Esophagus muscularis mucosa (tissue), 3 donors: ENCODE data around the gene ATP5PB.

Source experiments
- EP300 ChIP-seq: sonication (generic); formaldehyde crosslinking; IDR thresholded peaks from one replicate; pipeline ENCODE4 v1.6.1; 2017; ENCODE audit warnings: antibody characterized with exemption
- TF ChIP-seq, protein P1 (sequence below), 3 experiments: fragments of 200-600 bp in 2 of 3; fragments of 450-650 bp in 1 of 3; sonication (generic) in 2 of 3; IDR thresholded peaks; one replicate each; pipeline ENCODE4 v1.5.1; 2017 to 2019; ENCODE audit warnings: antibody characterized with exemption in 3 of 3, mild to moderate bottlenecking in 2 of 3, moderate library complexity in 1 of 3

DNA sequence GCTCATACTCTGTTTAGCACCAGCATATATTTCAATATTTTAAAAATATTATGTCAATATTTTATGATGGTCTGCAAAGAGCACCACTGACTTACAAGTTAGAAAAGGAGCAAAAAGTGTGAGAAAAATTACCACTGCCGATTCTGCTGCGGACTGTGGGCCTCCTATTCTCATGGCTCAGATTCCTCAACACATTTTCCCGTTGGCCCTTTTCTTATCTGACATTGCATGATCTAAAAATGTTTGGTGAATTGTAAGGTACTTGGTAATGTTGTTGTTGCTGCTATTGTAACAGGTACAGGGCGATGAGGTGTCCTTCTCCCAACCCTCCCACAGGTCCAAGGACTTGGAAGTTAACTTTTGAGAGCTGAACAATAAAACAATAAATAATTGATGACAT is 25.3 kb downstream of the ATP5PB start:
- no peak for TF ChIP-seq EP300
- TF ChIP-seq, protein P1, sequence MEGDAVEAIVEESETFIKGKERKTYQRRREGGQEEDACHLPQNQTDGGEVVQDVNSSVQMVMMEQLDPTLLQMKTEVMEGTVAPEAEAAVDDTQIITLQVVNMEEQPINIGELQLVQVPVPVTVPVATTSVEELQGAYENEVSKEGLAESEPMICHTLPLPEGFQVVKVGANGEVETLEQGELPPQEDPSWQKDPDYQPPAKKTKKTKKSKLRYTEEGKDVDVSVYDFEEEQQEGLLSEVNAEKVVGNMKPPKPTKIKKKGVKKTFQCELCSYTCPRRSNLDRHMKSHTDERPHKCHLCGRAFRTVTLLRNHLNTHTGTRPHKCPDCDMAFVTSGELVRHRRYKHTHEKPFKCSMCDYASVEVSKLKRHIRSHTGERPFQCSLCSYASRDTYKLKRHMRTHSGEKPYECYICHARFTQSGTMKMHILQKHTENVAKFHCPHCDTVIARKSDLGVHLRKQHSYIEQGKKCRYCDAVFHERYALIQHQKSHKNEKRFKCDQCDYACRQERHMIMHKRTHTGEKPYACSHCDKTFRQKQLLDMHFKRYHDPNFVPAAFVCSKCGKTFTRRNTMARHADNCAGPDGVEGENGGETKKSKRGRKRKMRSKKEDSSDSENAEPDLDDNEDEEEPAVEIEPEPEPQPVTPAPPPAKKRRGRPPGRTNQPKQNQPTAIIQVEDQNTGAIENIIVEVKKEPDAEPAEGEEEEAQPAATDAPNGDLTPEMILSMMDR (IDR thresholded peaks at IDR 0.05): no peak
